ENCODE results near the gene PLXNA4.

Gene PLXNA4

DNA sequence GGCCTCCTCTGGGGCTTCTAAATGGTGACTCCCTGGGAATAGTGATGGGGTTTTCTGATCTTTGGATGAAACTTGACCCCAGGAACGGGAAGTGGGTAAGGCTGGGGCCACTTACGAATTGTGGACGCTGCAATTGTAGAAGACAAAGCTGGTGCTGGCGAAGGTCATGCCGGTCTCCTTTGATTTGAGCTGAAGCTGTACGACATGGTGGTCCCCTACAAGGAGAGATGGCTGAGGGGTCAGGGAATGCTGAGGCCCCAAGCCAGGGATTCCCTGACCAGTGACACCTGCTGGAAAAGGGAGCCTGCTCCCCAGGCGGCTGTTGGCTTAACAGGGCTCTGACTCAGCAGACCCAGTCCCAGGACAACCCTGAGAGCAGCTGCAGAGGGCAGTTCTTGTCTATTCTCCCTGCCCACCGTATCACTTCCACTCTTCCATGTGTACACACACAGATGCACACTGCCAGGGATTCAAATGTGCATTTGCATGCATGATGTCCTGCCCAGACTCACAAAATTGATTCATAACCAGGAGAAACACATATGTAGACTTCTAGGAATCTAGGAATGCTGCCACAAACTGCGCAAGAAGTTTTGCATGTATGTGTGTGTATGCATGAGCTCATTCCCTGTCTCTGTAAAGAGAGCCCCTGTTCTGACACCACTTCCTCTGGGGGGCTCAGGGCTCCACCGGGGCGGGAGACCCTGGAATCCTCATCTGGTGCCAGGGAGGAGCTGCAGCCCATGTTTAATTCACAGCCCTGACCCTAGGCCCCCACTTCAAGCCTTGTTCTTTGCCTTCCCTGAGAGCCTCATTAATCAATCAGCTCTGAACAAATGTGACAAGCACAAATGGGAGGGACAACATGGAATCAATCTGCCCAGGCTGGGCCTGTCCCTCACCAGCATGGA, 350.0 kb downstream of the PLXNA4 start:
- Histone ChIP-seq H3K4me2 (no peak overlapping the region), H4K20me1 (no peaks in the 10 kb centered on the region), H3K36me3 (no peaks in the 10 kb centered on the region), H3K9ac (no peak overlapping the region), H3K27ac (no peak overlapping the region), H3K4me1 (no peaks in the 10 kb centered on the region), H3K27me3 (no peaks in the 10 kb centered on the region), H3K4me3 (no peak overlapping the region), H3K9me3 (replicated peaks in 1 of 11) (no peaks in the 10 kb centered on the region)
- TF ChIP-seq Cebpa-rat (IDR thresholded peaks at IDR 0.05): no peak

GRCh38 chr7:132225216-132226030, 350.8 kb downstream of the PLXNA4 start:
- Histone ChIP-seq H4K20me1 (no peaks in the 10 kb centered on the region), H3K9me3 (replicated peaks in 1 of 11) (no peaks in the 10 kb centered on the region), H3K4me3 (no peak overlapping the region), H3K27ac (no peak overlapping the region), H3K9ac (no peak overlapping the region), H3K4me2 (no peak overlapping the region), H3K36me3 (no peaks in the 10 kb centered on the region), H3K4me1 (no peaks in the 10 kb centered on the region), H3K27me3 (no peaks in the 10 kb centered on the region)
- no peak for TF ChIP-seq Cebpa-rat (IDR thresholded peaks at IDR 0.05)

DNA sequence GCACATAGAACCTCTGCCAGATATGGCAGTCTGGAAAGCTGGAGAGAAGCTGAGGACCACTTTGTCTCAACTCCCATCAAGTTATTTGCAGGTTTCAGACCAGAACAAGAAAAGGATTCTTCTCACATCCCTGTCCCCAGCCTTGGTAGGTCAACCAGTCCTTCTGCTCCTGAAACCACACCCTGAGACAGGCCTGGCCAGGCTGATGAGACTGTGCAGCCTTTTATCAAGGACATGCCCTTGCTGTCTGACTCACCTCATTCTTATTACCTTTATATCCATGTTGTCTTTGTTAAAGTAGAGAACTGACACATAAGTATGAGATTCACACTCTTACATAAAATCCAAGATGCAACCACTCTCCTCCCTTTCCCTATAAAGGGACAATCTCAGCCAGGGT, 354.9 kb downstream of the PLXNA4 start:
- Histone ChIP-seq H3K27me3 (no peaks in the 10 kb centered on the region), H3K36me3 (no peaks in the 10 kb centered on the region), H3K9ac (no peak overlapping the region), H3K4me3 (no peak overlapping the region), H3K4me1 (no peaks in the 10 kb centered on the region), H3K27ac (no peak overlapping the region), H4K20me1 (no peaks in the 10 kb centered on the region), H3K9me3 (replicated peaks in 1 of 11) (no peaks in the 10 kb centered on the region), H3K4me2 (no peak overlapping the region)
- no peak for TF ChIP-seq Cebpa-rat (IDR thresholded peaks at IDR 0.05)

DNA sequence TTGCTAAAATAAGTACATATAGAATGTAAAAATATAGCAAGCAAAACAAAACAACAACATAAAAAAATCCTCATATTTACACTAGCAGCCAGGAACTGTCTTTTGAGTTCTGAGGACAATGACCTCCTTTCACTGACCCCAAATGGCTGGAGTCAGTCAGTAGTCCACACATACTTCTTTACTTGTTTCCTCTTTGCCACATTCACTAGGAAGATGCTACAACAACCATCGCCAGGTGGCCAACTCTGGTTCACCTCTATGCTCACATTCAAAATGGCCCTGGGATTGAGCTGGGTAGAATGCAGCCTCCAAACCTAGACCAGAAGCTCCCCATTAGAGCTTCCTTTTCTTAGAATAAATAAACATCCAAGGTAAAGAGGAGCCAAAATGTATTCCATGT, 356.2 kb downstream of the PLXNA4 start:
- H3K4me1 ChIP-seq: no peaks in the 10 kb centered on the region
- H3K9ac ChIP-seq: no peak overlapping the region
- H3K4me3 ChIP-seq: no peak overlapping the region
- no peaks in the 10 kb centered on the region for H4K20me1 ChIP-seq
- no peaks in the 10 kb centered on the region for H3K36me3 ChIP-seq
- no peaks in the 10 kb centered on the region for H3K27me3 ChIP-seq
- H3K9me3 ChIP-seq (replicated peaks in 1 of 11): no peaks in the 10 kb centered on the region
- no peak overlapping the region for H3K4me2 ChIP-seq
- H3K27ac ChIP-seq: no peak overlapping the region
- TF ChIP-seq Cebpa-rat (IDR thresholded peaks at IDR 0.05): no peak

- no peaks in the 10 kb centered on the region for H3K27me3 ChIP-seq
- no peak for TF ChIP-seq Cebpa-rat (IDR thresholded peaks at IDR 0.05)
Observed at GRCh38 chr7:132218876-132219275, 357.4 kb downstream of the PLXNA4 start.

GRCh38 chr7:132216847-132217525, 359.3 kb downstream of the PLXNA4 start:
- no peak overlapping the region for H3K4me3 ChIP-seq
- no peak overlapping the region for H3K9ac ChIP-seq
- H3K27me3 ChIP-seq: no peaks in the 10 kb centered on the region
- H3K27ac ChIP-seq: no peak overlapping the region
- no peaks in the 10 kb centered on the region for H3K9me3 ChIP-seq (replicated peaks in 1 of 11)
- H3K4me1 ChIP-seq: no peaks in the 10 kb centered on the region
- no peak overlapping the region for H3K4me2 ChIP-seq
- no peaks in the 10 kb centered on the region for H4K20me1 ChIP-seq
- no peaks in the 10 kb centered on the region for H3K36me3 ChIP-seq
- no peak for TF ChIP-seq Cebpa-rat (IDR thresholded peaks at IDR 0.05)

More at GRCh38 chr7:132218876-132219275, 357.4 kb downstream of the PLXNA4 start:
- Histone ChIP-seq H3K9ac (no peak overlapping the region), H3K4me3 (no peak overlapping the region), H4K20me1 (no peaks in the 10 kb centered on the region), H3K9me3 (replicated peaks in 1 of 11) (no peaks in the 10 kb centered on the region), H3K4me2 (no peak overlapping the region), H3K4me1 (no peaks in the 10 kb centered on the region), H3K36me3 (no peaks in the 10 kb centered on the region), H3K27ac (no peak overlapping the region)

DNA sequence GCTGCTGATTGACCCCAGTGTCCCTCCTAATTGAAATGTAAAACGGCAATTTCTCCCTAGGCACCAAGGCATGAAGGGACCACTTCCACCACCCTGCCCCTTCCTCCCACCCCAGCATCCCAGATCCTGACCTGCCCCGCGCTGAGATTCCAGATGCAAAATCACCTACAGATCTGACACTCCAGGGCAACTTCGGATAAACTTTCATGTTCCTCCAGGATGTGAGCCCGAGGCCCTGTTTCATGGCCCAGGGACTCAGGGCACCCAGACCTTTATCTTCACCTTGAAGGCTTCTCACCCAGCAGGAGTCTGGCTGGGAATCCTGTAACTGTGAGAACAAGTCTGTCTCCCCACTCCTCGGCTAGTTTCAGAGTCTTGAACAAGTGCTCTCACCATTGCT, 361.8 kb downstream of the PLXNA4 start:
- no peaks in the 10 kb centered on the region for H3K9me3 ChIP-seq (replicated peaks in 1 of 11)

DNA sequence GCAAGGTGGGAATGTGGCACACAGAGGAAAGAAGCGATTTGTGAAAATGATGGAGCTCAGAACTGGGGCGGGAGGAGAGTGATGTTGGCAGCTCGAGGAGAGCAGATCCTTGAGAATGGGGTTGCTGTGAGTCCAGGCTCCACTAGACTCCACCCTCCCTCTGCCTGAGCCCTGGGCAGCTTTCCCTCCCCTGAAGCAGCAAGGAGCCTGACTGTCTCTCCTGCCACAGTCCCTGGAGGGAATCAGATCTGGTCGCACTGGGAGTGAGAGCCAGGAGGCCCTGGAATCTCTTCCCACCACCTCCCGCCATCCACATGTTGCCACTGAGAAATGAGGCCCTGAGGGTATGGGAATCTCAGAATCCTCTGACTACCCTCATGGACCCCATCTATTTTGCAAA, 362.7 kb downstream of the PLXNA4 start:
- Histone ChIP-seq H3K4me2 (no peak overlapping the region), H3K9me3 (replicated peaks in 1 of 11) (no peaks in the 10 kb centered on the region), H3K4me3 (no peak overlapping the region), H3K27ac (no peak overlapping the region), H3K9ac (no peak overlapping the region), H4K20me1 (no peaks in the 10 kb centered on the region), H3K27me3 (no peaks in the 10 kb centered on the region), H3K4me1 (no peaks in the 10 kb centered on the region), H3K36me3 (no peaks in the 10 kb centered on the region)
- TF ChIP-seq Cebpa-rat (IDR thresholded peaks at IDR 0.05): no peak

More for the DNA sequence above, 361.8 kb downstream of the PLXNA4 start:
- Histone ChIP-seq H3K4me1 (no peaks in the 10 kb centered on the region), H3K27me3 (no peaks in the 10 kb centered on the region), H3K4me2 (no peak overlapping the region), H4K20me1 (no peaks in the 10 kb centered on the region), H3K4me3 (no peak overlapping the region), H3K9ac (no peak overlapping the region), H3K36me3 (no peaks in the 10 kb centered on the region), H3K27ac (no peak overlapping the region)
- no peak for TF ChIP-seq Cebpa-rat (IDR thresholded peaks at IDR 0.05)

DNA sequence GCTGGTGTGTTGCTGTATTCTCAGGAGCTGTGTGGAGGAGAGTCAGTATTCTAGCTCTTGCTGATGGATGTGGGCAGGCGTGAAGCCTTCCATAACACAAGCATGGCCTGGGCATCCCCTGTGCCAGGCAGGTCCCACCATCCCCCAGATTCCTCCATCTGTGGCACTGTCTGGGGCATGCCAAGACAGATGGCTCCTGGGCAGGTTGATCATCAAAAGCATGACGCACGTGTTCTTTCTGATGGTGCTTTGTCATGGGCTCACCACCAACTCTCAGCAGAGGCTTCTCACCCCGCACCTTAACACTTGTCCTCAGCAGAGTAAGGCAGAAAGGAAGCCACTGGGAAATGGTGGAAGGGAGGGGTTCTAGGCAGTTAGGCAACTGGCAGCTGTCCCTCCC, 364.3 kb downstream of the PLXNA4 start:
- H3K4me1 ChIP-seq: no peaks in the 10 kb centered on the region
- H3K27me3 ChIP-seq: no peaks in the 10 kb centered on the region
- H3K9ac ChIP-seq: no peak overlapping the region
- no peak overlapping the region for H3K27ac ChIP-seq
- no peak overlapping the region for H3K4me2 ChIP-seq
- no peak overlapping the region for H3K4me3 ChIP-seq
- H3K36me3 ChIP-seq: no peaks in the 10 kb centered on the region
- TF ChIP-seq Cebpa-rat (IDR thresholded peaks at IDR 0.05): no peak
- no peaks in the 10 kb centered on the region for H4K20me1 ChIP-seq
- no peaks in the 10 kb centered on the region for H3K9me3 ChIP-seq (replicated peaks in 1 of 11)
